Measurements from ENCODE around the gene FIGLA. TPM values are rescaled to one million over a fixed set of nuclear protein-coding genes. Genes with fewer than 3 reads are reported as not detected.
"Not testable (repeated sequence)": the region's sequence is repeated elsewhere in the genome, so short reads cannot be mapped to it uniquely, and the experiment has no call there.

Gene FIGLA
- total and polyA plus RNA-seq, 2 experiments from 2014 or later = not detected

GRCh38 chr2:70744397-70744796 lies 46.0 kb downstream of the FIGLA start:
- Histone ChIP-seq H3K36me3 (replicated peaks; ENCODE audit: insufficient read depth, low read depth) (no peaks in the 10 kb centered on the region), H3K9me2 (replicated peaks; ENCODE audit: insufficient read depth) (no peaks in the 10 kb centered on the region), H2AFZ (no peak overlapping the region), H3K9me3 (ENCODE audit: low read depth) (no peaks in the 10 kb centered on the region), H3K4me3 (no peak overlapping the region), H3K27ac (no peak overlapping the region), H3K79me2 (no peaks in the 10 kb centered on the region), H3K4me2 (no peak overlapping the region), H3K4me1 (ENCODE audit: insufficient read depth) (no peaks in the 10 kb centered on the region), H3K27me3 (peaks cover 5% of the 10 kb centered on the region), H4K20me1 (ENCODE audit: insufficient read depth, poor library complexity, severe bottlenecking) (no peaks in the 10 kb centered on the region)
- no peak for DNase-seq (ENCODE audit: low spot score)
- TF ChIP-seq EZH2 (IDR thresholded peaks at IDR 0.05; ENCODE audit: borderline replicate concordance) = no peak
- no peak for TF ChIP-seq CTCF (IDR thresholded peaks at IDR 0.05; ENCODE audit: poor library complexity)
- no peak for TF ChIP-seq EZH2phosphoT487 (IDR thresholded peaks at IDR 0.05; ENCODE audit: low read depth, severe bottlenecking, unreplicated experiment)
- 80% methylated on average over 3 of the region's 3 CpGs for WGBS (ENCODE audit: low lambda C conversion rate, missing lambda C conversion rate)

GRCh38 chr2:70743677-70744076 lies 46.8 kb downstream of the FIGLA start:
- Histone ChIP-seq H4K20me1 (ENCODE audit: insufficient read depth, poor library complexity, severe bottlenecking) (no peaks in the 10 kb centered on the region), H3K4me3 (no peak overlapping the region), H3K27ac (no peak overlapping the region), H3K9me3 (ENCODE audit: low read depth) (no peaks in the 10 kb centered on the region), H3K36me3 (replicated peaks; ENCODE audit: insufficient read depth, low read depth) (no peaks in the 10 kb centered on the region), H3K27me3 (peaks cover 4% of the 10 kb centered on the region), H3K9me2 (replicated peaks; ENCODE audit: insufficient read depth) (no peaks in the 10 kb centered on the region), H3K4me2 (no peak overlapping the region), H3K79me2 (no peaks in the 10 kb centered on the region), H3K4me1 (ENCODE audit: insufficient read depth) (no peaks in the 10 kb centered on the region), H2AFZ (no peak overlapping the region)
- TF ChIP-seq EZH2phosphoT487 (IDR thresholded peaks at IDR 0.05; ENCODE audit: low read depth, severe bottlenecking, unreplicated experiment) = no peak
- no peak for TF ChIP-seq EZH2 (IDR thresholded peaks at IDR 0.05; ENCODE audit: borderline replicate concordance)
- no peak for TF ChIP-seq CTCF (IDR thresholded peaks at IDR 0.05; ENCODE audit: poor library complexity)
- no peak for DNase-seq (ENCODE audit: low spot score)

GRCh38 chr2:70743068-70743467 lies 47.4 kb downstream of the FIGLA start:
- Histone ChIP-seq H4K20me1 (ENCODE audit: insufficient read depth, poor library complexity, severe bottlenecking) (no peaks in the 10 kb centered on the region), H3K9me2 (replicated peaks; ENCODE audit: insufficient read depth) (no peaks in the 10 kb centered on the region), H3K36me3 (replicated peaks; ENCODE audit: insufficient read depth, low read depth) (no peaks in the 10 kb centered on the region), H3K9me3 (ENCODE audit: low read depth) (no peaks in the 10 kb centered on the region), H3K4me3 (no peak overlapping the region), H3K4me1 (ENCODE audit: insufficient read depth) (no peaks in the 10 kb centered on the region), H2AFZ (no peak overlapping the region), H3K27ac (no peak overlapping the region), H3K79me2 (no peaks in the 10 kb centered on the region), H3K27me3 (peaks cover 4% of the 10 kb centered on the region), H3K4me2 (no peak overlapping the region)
- 90% methylated on average over 4 of the region's 4 CpGs for WGBS (ENCODE audit: low lambda C conversion rate, missing lambda C conversion rate)
- no peak for DNase-seq (ENCODE audit: low spot score)
- TF ChIP-seq EZH2phosphoT487 (IDR thresholded peaks at IDR 0.05; ENCODE audit: low read depth, severe bottlenecking, unreplicated experiment) (no peak), EZH2 (IDR thresholded peaks at IDR 0.05; ENCODE audit: borderline replicate concordance) (no peak), CTCF (IDR thresholded peaks at IDR 0.05; ENCODE audit: poor library complexity) (no peak)

GRCh38 chr2:70739492-70739891 lies 51.0 kb downstream of the FIGLA start:
- not testable (repeated sequence) for H3K4me2 ChIP-seq; H4K20me1 ChIP-seq (ENCODE audit: insufficient read depth, poor library complexity, severe bottlenecking); DNase-seq (ENCODE audit: low spot score); H3K4me3 ChIP-seq; H3K36me3 ChIP-seq (replicated peaks; ENCODE audit: insufficient read depth, low read depth); H3K79me2 ChIP-seq; H3K4me1 ChIP-seq (ENCODE audit: insufficient read depth); H3K9me3 ChIP-seq (ENCODE audit: low read depth); H3K9me2 ChIP-seq (replicated peaks; ENCODE audit: insufficient read depth); H2AFZ ChIP-seq; H3K27ac ChIP-seq
- peaks cover 13% of the 10 kb centered on the region for H3K27me3 ChIP-seq
- WGBS (ENCODE audit: low lambda C conversion rate, missing lambda C conversion rate) = 97% methylated on average over 1 of the region's 1 CpG
